Colonic mucosa (tissue), 4 donors: ENCODE results near the gene DEFB129. TPM values are rescaled to one million over a fixed set of nuclear protein-coding genes. Genes with fewer than 3 reads are reported as not detected.

Experiments used
- DNase-seq: peaks from one replicate; pipeline ENCODE4 v3.0.0-alpha.2; 2020
- H3K27ac ChIP-seq: fragments of 200-600 bp; one replicate; pipeline ENCODE4 v1.8.0; 2021
- H3K27me3 ChIP-seq: fragments of 200-600 bp; one replicate; pipeline ENCODE4 v1.8.0; 2021
- H3K36me3 ChIP-seq: fragments of 200-600 bp; one replicate; pipeline ENCODE4 v1.8.0; 2021
- H3K4me1 ChIP-seq: fragments of 200-600 bp; one replicate; pipeline ENCODE4 v1.8.0; 2021; ENCODE audit warnings: mild to moderate bottlenecking
- H3K4me3 ChIP-seq: fragments of 200-600 bp; one replicate; pipeline ENCODE4 v1.8.0; 2021
- H3K9ac ChIP-seq, 2 donors: one replicate each; pipeline ENCODE4 v1.7.0; 2013; ENCODE audit warnings: control low read depth in 2 of 2, low read depth in 2 of 2, low read length in 2 of 2
- H3K9me3 ChIP-seq: fragments of 200-600 bp; one replicate; pipeline ENCODE4 v1.8.0; 2021
- CTCF ChIP-seq: fragments of 200-600 bp; IDR thresholded peaks from one replicate; pipeline ENCODE4 v1.8.0; 2022; ENCODE audit warnings: antibody characterized with exemption, mild to moderate bottlenecking
- intact Hi-C: fragments of 100-400 bp; cut with DNase I; formaldehyde crosslinking; loops from one replicate; pipeline ENCODE4 v1.14.1; 2022
- total RNA-seq, 2 donors: library from RNA; stranded (reverse); fragmentation: NEBNext Ultra II Directional in 1 of 2; extraction: Animal tissue kit (Norgen Biotek cat#: 25700) in 1 of 2; gene quantifications; one replicate each; pipeline ENCODE4 v1.2.1, GENCODE V29; 2021
- donor health status: healthy.
- donor health status: DM: no; HTN: no; CAD: no.
- donor health status: DM: no; HTN: no; CAD: no.

Gene DEFB129
- total RNA-seq, 2 donors from 2014 or later: not detected

- Histone ChIP-seq H3K4me3 (no peak within 1 kb of the TSS), H3K36me3 (no peaks in the 10 kb centered on the region), H3K9me3 (no peaks in the 10 kb centered on the region), H3K4me1 (no peaks in the 10 kb centered on the region), H3K9ac (no peak within 1 kb of the TSS), H3K27me3 (no peaks in the 10 kb centered on the region), H3K27ac (no peak within 1 kb of the TSS)
- no peak for TF ChIP-seq CTCF
- intact Hi-C loops: no loop called here
- no peak for DNase-seq
These were observed 30.4 kb downstream of the DEFB129 start, which contains the start of gene DEFB132 for GRCh38 chr20:257419-257818. DEFB132 (plus strand) TSS chr20:257724; CDS start chr20:257779, 55 bp downstream.

GRCh38 chr20:258269-258858, 31.3 kb downstream of the DEFB129 start:
- no peaks in the 10 kb centered on the region for H3K4me1 ChIP-seq
- H3K27me3 ChIP-seq: no peaks in the 10 kb centered on the region
- no peak overlapping the region for H3K4me3 ChIP-seq
- H3K27ac ChIP-seq: no peak overlapping the region
- no peak for DNase-seq
- H3K36me3 ChIP-seq: no peaks in the 10 kb centered on the region
- intact Hi-C loops: no loop called here
- no peaks in the 10 kb centered on the region for H3K9me3 ChIP-seq
- TF ChIP-seq CTCF: no peak
- no peak overlapping the region for H3K9ac ChIP-seq

- no peaks in the 10 kb centered on the region for H3K9me3 ChIP-seq
- H3K27ac ChIP-seq: no peak overlapping the region
- no peaks in the 10 kb centered on the region for H3K27me3 ChIP-seq
- intact Hi-C loops: no loop called here
- H3K36me3 ChIP-seq: no peaks in the 10 kb centered on the region
- H3K4me3 ChIP-seq: no peak overlapping the region
- DNase-seq: no peak
- no peaks in the 10 kb centered on the region for H3K4me1 ChIP-seq
- H3K9ac ChIP-seq: no peak overlapping the region
- no peak for TF ChIP-seq CTCF
These were observed 31.9 kb downstream of the DEFB129 start for GRCh38 chr20:258963-259362.

GRCh38 chr20:259981-260380, 32.9 kb downstream of the DEFB129 start:
- no peak for TF ChIP-seq CTCF
- H3K27me3 ChIP-seq: no peaks in the 10 kb centered on the region
- H3K27ac ChIP-seq: no peak overlapping the region
- intact Hi-C loops: no loop called here
- H3K9me3 ChIP-seq: no peaks in the 10 kb centered on the region
- H3K4me1 ChIP-seq: no peaks in the 10 kb centered on the region
- H3K4me3 ChIP-seq: no peak overlapping the region
- no peak for DNase-seq
- no peaks in the 10 kb centered on the region for H3K36me3 ChIP-seq
- no peak overlapping the region for H3K9ac ChIP-seq

- Histone ChIP-seq H3K27me3 (no peaks in the 10 kb centered on the region), H3K9me3 (no peaks in the 10 kb centered on the region), H3K27ac (no peak overlapping the region), H3K9ac (no peak overlapping the region), H3K36me3 (no peaks in the 10 kb centered on the region), H3K4me3 (no peak overlapping the region), H3K4me1 (no peaks in the 10 kb centered on the region)
- no peak for TF ChIP-seq CTCF
- intact Hi-C loops: no loop called here
- DNase-seq: no peak
These were observed 36.6 kb downstream of the DEFB129 start for GRCh38 chr20:263701-264100.
